Measurements from ENCODE around the gene PLA2G6.

- TF ChIP-seq EZH2phosphoT487 (IDR thresholded peaks at IDR 0.05; ENCODE audit: borderline replicate concordance) (no peak), CTCF (conservative IDR thresholded peaks at IDR 0.05; ENCODE audit: low read length) (no peak)
These were observed 11.2 kb downstream of the PLA2G6 start for GRCh38 chr22:38170469-38170868.

Data from Loucy (cell line).